Measurements from ENCODE around the gene PRMT3.
"Not testable (repeated sequence)": the region's sequence is repeated elsewhere in the genome, so short reads cannot be mapped to it uniquely, and the experiment has no call there.

The PRMT3 gene

DNA sequence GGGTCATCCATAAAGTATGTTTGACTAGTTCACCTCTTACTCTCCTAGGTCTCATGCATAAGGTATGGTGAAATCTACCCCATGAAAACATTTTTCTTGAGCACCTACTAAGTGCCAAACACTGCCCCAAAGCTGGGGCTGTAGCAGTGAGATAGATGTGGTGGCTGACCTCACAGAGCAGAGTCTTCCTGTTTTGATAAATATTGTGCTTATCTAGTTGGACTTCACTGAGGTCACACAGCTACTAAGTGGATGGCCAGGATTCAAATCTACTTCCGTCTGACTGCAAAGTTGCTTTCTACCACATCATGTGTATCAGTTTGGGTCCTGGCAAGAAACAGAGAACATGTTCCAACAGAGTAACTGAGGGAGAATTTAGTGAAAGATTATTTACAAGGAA, 30.4 kb upstream of the PRMT3 start:
- TF ChIP-seq, protein P1, sequence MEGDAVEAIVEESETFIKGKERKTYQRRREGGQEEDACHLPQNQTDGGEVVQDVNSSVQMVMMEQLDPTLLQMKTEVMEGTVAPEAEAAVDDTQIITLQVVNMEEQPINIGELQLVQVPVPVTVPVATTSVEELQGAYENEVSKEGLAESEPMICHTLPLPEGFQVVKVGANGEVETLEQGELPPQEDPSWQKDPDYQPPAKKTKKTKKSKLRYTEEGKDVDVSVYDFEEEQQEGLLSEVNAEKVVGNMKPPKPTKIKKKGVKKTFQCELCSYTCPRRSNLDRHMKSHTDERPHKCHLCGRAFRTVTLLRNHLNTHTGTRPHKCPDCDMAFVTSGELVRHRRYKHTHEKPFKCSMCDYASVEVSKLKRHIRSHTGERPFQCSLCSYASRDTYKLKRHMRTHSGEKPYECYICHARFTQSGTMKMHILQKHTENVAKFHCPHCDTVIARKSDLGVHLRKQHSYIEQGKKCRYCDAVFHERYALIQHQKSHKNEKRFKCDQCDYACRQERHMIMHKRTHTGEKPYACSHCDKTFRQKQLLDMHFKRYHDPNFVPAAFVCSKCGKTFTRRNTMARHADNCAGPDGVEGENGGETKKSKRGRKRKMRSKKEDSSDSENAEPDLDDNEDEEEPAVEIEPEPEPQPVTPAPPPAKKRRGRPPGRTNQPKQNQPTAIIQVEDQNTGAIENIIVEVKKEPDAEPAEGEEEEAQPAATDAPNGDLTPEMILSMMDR (IDR thresholded peaks at IDR 0.05; ENCODE audit: borderline replicate concordance, insufficient read depth, low read depth, low read length): no peak
- H3K4me3 ChIP-seq (ENCODE audit: low read depth, low read length): no peak overlapping the region

- TF ChIP-seq, protein P1 (IDR thresholded peaks at IDR 0.05; ENCODE audit: borderline replicate concordance, insufficient read depth, low read depth, low read length): no peak
- H3K4me3 ChIP-seq (ENCODE audit: low read depth, low read length): no peak overlapping the region
These were observed 26.9 kb upstream of the PRMT3 start for GRCh38 chr11:20360650-20361049.

GRCh38 chr11:20362481-20362880, 25.0 kb upstream of the PRMT3 start:
- H3K4me3 ChIP-seq (ENCODE audit: low read depth, low read length): no peak overlapping the region
- TF ChIP-seq, protein P1 (IDR thresholded peaks at IDR 0.05; ENCODE audit: borderline replicate concordance, insufficient read depth, low read depth, low read length): no peak

- TF ChIP-seq, protein P1 (IDR thresholded peaks at IDR 0.05; ENCODE audit: borderline replicate concordance, insufficient read depth, low read depth, low read length): no peak
- H3K4me3 ChIP-seq (ENCODE audit: low read depth, low read length): peak overlapping the region; percentile 81
These were observed 24.4 kb upstream of the PRMT3 start for GRCh38 chr11:20363149-20363499.

DNA sequence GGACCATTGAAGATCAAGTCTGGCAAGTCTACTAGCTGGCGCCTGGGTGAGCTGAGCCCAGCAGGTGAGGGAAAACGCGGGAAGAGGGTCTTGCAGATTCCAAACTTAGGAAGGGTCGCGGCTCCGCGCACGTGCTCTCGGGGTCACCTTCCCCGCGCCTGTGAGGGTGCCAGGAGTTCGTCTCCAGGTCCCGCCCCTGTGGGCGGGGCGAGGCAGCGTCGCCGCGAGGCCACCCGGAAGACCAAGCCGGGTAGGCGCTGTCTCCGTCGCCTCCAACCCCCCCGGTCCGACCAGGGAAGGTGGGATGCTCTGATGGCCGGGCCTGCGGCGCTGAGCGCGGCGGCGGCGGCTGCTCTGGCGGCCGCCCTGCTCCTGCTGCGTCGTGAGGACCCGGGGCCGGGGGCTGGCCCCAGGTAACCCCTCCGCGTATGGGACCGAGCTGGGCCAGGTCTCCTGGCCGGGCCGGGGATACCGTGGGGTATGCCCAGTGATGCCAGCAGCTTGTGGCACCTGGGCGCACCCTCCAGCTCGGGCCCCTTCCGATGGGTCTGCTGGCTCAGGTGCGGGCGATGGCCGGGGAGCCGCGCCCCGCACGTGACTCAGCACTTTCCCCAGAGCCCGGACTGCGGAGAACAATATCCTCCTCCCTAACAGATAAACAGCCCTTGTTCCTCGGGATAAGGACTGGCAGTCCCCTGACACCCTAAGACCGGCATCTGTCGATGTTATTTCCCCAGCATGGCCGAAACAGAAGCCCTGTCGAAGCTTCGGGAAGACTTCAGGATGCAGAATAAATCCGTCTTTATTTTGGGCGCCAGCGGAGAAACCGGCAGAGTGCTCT, 23.8 kb upstream of the PRMT3 start, which contains the start of gene HTATIP2:
Gene HTATIP2, plus strand, starts transcription at position 215 of the 841 bp plus-strand sequence. Its CDS starts 524 bp downstream, at position 739.
- TF ChIP-seq, protein P1 (IDR thresholded peaks at IDR 0.05; ENCODE audit: borderline replicate concordance, insufficient read depth, low read depth, low read length): no peak
- peak within 1 kb of the TSS; percentile 81 for H3K4me3 ChIP-seq (ENCODE audit: low read depth, low read length)

- TF ChIP-seq, protein P1 (IDR thresholded peaks at IDR 0.05; ENCODE audit: borderline replicate concordance, insufficient read depth, low read depth, low read length): no peak
- peak overlapping the region; percentile 81 for H3K4me3 ChIP-seq (ENCODE audit: low read depth, low read length)
These were observed 23.1 kb upstream of the PRMT3 start for GRCh38 chr11:20364341-20364792.

DNA sequence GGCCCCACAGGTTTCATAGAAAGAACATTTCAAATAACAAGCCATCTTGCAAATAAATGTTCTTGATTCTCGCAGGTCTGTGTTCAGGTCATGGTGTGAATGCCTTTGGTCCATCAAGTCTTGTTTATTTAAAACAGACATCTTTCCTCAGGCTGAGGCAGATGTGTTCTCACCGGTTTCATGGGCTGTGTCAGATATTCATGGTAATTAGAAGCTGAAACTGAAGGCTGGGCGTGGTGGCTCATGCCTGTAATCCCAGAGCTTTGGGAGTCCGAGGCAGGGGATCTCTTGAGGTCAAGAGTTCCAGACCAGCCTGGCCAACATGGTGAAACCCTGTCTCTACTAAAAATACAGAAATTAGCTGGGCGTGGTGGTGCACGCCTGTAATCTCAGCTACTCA, 22.1 kb upstream of the PRMT3 start:
- not testable (repeated sequence) for H3K4me3 ChIP-seq (ENCODE audit: low read depth, low read length)
